Thyroid gland (tissue), 4 donors: ENCODE data around the gene CCS. TPM values are rescaled to one million over a fixed set of nuclear protein-coding genes. Genes with fewer than 3 reads are reported as not detected.
A peak's percentile ranks its signal among the peaks of the same experiment; 100 is the strongest.

ENCODE experiments used
- DNase-seq, 2 donors: peaks; one replicate each; pipeline ENCODE4 v3.0.0-alpha.2; 2019
- H3K27ac ChIP-seq, 3 donors: fragments of 200-600 bp; sonication (generic); 1 replicate in 2 of 3; 2 replicates in 1 of 3; pipeline ENCODE4 v1.5.1; 2016 to 2019; ENCODE audit warnings: mild to moderate bottlenecking in 1 of 3, moderate library complexity in 1 of 3
- H3K27me3 ChIP-seq: fragments of 200-600 bp; sonication (generic); one replicate; pipeline ENCODE4 v1.5.1; 2019
- H3K36me3 ChIP-seq, 2 donors: fragments of 200-600 bp; sonication (generic); one replicate each; pipeline ENCODE4 v1.5.1; 2016 to 2019
- H3K4me1 ChIP-seq, 2 donors: fragments of 200-600 bp; sonication (generic); one replicate each; pipeline ENCODE4 v1.5.1; 2017 to 2019
- H3K4me3 ChIP-seq, 3 donors: fragments of 200-600 bp; sonication (generic); replicated peaks in 1 of 3; 1 replicate in 2 of 3; 2 replicates in 1 of 3; pipeline ENCODE4 v1.5.1; 2016; ENCODE audit warnings: mild to moderate bottlenecking in 1 of 3
- H3K9me3 ChIP-seq: fragments of 200-600 bp; sonication (generic); one replicate; pipeline ENCODE4 v1.5.1; 2017
- CTCF ChIP-seq, 6 experiments: fragments of 200-600 bp in 3 of 6; fragments of 450-650 bp in 3 of 6; sonication (generic) in 3 of 6; IDR thresholded peaks; one replicate each; pipeline ENCODE4 v1.5.1; 2016 to 2019; ENCODE audit warnings: antibody characterized with exemption in 6 of 6, mild to moderate bottlenecking in 2 of 6, inconsistent platforms in 1 of 6, moderate library complexity in 1 of 6
- POLR2A ChIP-seq, 2 donors: fragments of 450-650 bp; IDR thresholded peaks; one replicate each; pipeline ENCODE4 v1.6.1; 2017; ENCODE audit warnings: antibody characterized with exemption in 2 of 2, mild to moderate bottlenecking in 2 of 2, moderate library complexity in 1 of 2
- WGBS, 2 donors: methylation state at CpG; one replicate each; pipeline ENCODE4 v1.1.5; 2017; 5-methylcytosine and 5-hydroxymethylcytosine counted together
- intact Hi-C: fragments of 100-400 bp; cut with DNase I; formaldehyde crosslinking; loops from one replicate; pipeline ENCODE4 v1.15.1; 2023
- total RNA-seq, 4 donors: library from RNA; depleted of rRNA; stranded (reverse); fragments of >200 nt; gene quantifications; one replicate each; pipeline ENCODE4 v1.2.3, GENCODE V29; 2016

The CCS gene
- total RNA-seq, 4 donors from 2014 or later, result 22.7 to 48.5 (median 28.9) TPM

DNA sequence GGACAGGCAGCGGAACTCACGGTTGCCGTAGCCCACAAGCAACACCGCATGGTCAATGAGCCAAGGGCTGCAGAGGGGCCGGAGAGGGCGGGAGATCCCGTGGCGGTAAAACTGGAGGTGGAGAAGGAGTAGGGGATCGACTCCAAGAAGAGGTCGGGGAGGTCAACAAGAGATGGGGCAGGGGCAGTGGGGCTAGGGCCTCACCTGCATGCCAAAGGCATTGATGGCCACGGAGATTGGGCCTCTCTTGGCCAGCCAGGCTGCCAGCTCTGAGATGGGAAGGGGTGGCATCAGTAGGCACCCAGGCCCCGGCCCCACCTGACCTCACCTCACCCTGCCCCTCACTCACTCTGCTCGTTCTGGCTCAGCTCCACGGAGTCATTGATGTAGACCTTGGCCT, 28.4 kb upstream of the CCS start:
- intact Hi-C loops, result no loop called here
- no peak for DNase-seq
- no peak overlapping the region for H3K27ac ChIP-seq
- H3K9me3 ChIP-seq, result no peaks in the 10 kb centered on the region
- H3K27me3 ChIP-seq, result no peaks in the 10 kb centered on the region
- H3K36me3 ChIP-seq, result no peaks in the 10 kb centered on the region
- TF ChIP-seq POLR2A (IDR thresholded peaks at IDR 0.05) (no peak), CTCF (IDR thresholded peaks at IDR 0.05) (no peak)
- no peak overlapping the region for H3K4me3 ChIP-seq
- WGBS, 2 donors, result 92 to 95% methylated on average over 14 of the region's 14 CpGs
- peaks cover 3 to 21% of the 10 kb centered on the region in 2 donors for H3K4me1 ChIP-seq

DNA sequence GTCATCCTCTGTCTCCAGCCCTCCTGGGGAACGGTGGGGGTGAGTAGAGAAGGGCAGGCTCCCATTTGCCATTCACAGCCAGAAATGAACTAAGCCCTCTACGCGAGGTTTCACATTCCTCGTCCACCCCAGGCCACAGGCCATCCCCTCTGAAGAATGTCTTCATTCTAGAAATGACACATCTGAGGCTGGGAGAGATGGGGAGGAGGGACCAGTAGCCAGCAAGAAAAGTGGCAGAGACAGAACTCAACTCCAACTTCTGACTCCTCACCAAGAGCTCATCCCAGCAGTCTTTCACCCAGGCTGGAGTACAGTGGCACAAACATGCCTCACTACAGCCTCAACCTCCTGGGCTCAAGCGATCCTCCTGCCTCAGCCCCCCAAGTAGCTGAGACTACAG, 28.0 kb upstream of the CCS start:
- intact Hi-C loops, result no loop called here
- WGBS, 2 donors, result 89 to 93% methylated on average over 5 of the region's 5 CpGs
- H3K4me1 ChIP-seq, result peaks cover 3 to 26% of the 10 kb centered on the region in 2 donors
- no peak overlapping the region for H3K27ac ChIP-seq
- no peaks in the 10 kb centered on the region for H3K9me3 ChIP-seq
- no peaks in the 10 kb centered on the region for H3K36me3 ChIP-seq
- no peak overlapping the region for H3K4me3 ChIP-seq
- DNase-seq, result no peak
- no peak for TF ChIP-seq CTCF (IDR thresholded peaks at IDR 0.05)
- no peak for TF ChIP-seq POLR2A (IDR thresholded peaks at IDR 0.05)
- H3K27me3 ChIP-seq, result no peaks in the 10 kb centered on the region

- intact Hi-C loops, result no loop called here
These were observed 26.8 kb upstream of the CCS start for GRCh38 chr11:66566221-66566620.

GRCh38 chr11:66567787-66568123, 25.2 kb upstream of the CCS start:
- DNase-seq, result no peak
- WGBS, 2 donors, result 87 to 89% methylated on average over 4 to 7 of the region's 15 CpGs
- TF ChIP-seq POLR2A (IDR thresholded peaks at IDR 0.05), result no peak
- no peak for TF ChIP-seq CTCF (IDR thresholded peaks at IDR 0.05)
- intact Hi-C loops, result no loop called here
- Histone ChIP-seq H3K27me3 (no peaks in the 10 kb centered on the region), H3K27ac (no peak overlapping the region), H3K4me3 (peak overlapping the region in 1 of 3 donors; percentile 64), H3K4me1 (peaks cover 3 to 32% of the 10 kb centered on the region in 2 donors), H3K9me3 (no peaks in the 10 kb centered on the region), H3K36me3 (no peaks in the 10 kb centered on the region)

More at GRCh38 chr11:66566221-66566620, 26.8 kb upstream of the CCS start:
- H3K27ac ChIP-seq, result no peak overlapping the region
- H3K27me3 ChIP-seq, result no peaks in the 10 kb centered on the region
- H3K36me3 ChIP-seq, result no peaks in the 10 kb centered on the region
- H3K4me1 ChIP-seq, result peaks cover 3 to 32% of the 10 kb centered on the region in 2 donors
- no peak for TF ChIP-seq CTCF (IDR thresholded peaks at IDR 0.05)
- no peak for TF ChIP-seq POLR2A (IDR thresholded peaks at IDR 0.05)
- no peaks in the 10 kb centered on the region for H3K9me3 ChIP-seq
- 89 to 92% methylated on average over 7 to 8 of the region's 8 CpGs for WGBS, 2 donors
- H3K4me3 ChIP-seq, result no peak overlapping the region
- no peak for DNase-seq

DNA sequence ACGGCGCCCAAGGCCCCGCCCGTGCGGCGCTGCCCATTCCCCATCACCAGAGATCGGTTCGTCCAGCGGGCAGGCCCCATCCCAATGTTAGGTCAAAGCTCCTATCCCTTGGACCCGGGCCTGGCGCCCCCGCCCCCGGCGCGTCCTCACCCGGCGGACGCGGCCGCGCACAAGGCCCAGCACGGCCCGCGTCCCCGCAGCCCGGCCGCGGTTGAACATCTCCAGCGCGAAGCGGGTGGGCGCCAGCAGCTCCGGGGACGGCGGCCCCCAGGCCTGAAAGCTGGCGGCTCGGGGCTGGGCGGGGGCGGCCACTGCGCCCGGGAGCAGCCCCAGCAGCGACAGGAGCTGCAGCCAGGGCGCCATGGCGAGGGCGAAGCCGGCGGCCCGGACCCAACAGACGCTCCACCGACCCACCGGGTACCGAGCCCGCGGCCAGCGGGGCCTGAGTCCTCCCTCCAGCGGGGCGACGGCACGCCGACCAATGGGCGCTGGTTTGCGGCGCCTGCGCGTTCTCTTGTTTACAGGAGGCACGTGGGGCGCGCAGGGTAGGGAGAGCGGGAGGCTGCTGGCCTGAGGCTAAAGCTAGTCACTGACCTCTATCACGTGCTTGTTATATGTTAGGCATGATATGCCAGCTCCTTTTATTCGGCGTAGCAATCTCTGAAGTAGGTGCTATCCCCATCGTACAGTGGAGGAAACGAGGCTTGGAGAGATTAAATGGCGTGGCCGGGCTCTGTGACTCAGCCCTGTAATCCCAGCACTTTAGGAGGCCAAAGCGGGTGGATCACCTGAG, 24.7 kb upstream of the CCS start, which contains the start of gene CTSF:
Gene CTSF (minus strand): TSS at position 483 of the 793 bp plus-strand sequence. CDS start 120 bp downstream, at position 363.
- intact Hi-C loops, result no loop called here
- peak; percentile 69 to 77 for DNase-seq
- Histone ChIP-seq H3K27ac (no peak within 1 kb of the TSS), H3K9me3 (no peaks in the 10 kb centered on the region), H3K36me3 (no peaks in the 10 kb centered on the region), H3K4me1 (peaks cover 3 to 32% of the 10 kb centered on the region in 2 donors), H3K27me3 (no peaks in the 10 kb centered on the region), H3K4me3 (peak within 1 kb of the TSS; percentile 10 to 64 (median 47))
- no peak for TF ChIP-seq CTCF (IDR thresholded peaks at IDR 0.05)
- TF ChIP-seq POLR2A (IDR thresholded peaks at IDR 0.05), result peak in 1 of 2 donors; percentile 9
- WGBS, 2 donors, result 12 to 26% methylated on average over 11 to 27 of the region's 77 CpGs
